ENCODE data around the gene RFC3.

- TF ChIP-seq POLR2A (IDR thresholded peaks at IDR 0.05) (no peak), CTCF (IDR thresholded peaks at IDR 0.05) (no peak)
Observed at GRCh38 chr13:33773790-33774462, 44.0 kb upstream of the RFC3 start.
